Measurements from ENCODE around the gene IL21R. TPM values are rescaled to one million over a fixed set of nuclear protein-coding genes. Genes with fewer than 3 reads are reported as not detected.

Gene IL21R
- total and polyA plus RNA-seq, 9 of the 15 experiments (the other 6 are each of a cell fraction or from before 2014, with no cell fraction given) = 0.04 to 0.34 (median 0.18) TPM; not detected in 1

DNA sequence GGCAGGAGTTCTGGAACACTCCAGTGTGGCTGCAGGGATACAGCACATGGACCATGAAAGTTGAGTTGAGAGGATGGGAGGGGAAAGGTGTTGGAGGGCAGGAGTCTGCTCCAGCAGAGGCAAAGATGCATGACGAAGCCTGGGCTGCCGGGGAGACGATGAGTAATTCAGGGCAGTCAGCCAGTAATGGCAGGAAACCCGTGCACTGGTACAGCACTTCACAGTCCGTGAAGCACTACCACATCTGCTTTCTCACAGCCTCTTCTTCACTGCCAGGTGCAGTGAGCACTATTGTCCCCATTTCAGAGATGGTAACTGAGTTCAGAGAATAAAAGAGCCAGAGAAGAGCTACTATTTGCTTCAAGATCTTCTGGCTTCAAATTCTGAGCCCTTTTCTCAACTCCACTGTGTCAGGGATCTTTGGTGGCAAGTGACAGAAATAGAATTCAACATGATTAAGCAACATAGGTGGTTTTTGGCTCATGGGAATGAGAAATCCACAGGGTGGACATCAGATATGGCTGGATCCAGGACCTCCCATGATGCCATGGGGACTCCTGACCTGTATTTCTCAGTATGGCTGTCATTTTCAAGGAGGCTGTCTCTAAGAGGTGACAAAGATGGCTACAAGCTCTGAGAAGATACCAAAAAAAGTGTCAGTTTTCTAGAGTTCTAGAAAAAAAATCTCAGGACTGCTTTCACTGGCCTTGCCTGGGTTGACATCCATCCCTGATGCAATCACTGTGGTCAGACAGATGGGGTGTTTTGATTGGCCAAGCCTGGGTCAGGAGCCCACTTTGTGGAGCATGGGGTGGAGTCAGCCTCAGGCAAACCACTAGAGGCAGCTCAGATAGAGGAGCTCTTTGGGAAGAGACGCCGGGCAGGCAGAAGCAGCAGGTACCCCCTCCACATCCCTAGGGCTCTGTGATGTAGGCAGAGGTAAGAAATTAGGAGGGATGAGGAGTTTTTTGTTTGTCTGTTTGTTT, 24.7 kb downstream of the IL21R start (continued):
- TF ChIP-seq SNRNP70 (optimal IDR thresholded peaks at IDR 0.05; ENCODE audit: low read depth, low read length) = no peak
- TF ChIP-seq STAG1 (CRISPR knock-in tag; IDR thresholded peaks at IDR 0.05; ENCODE audit: borderline replicate concordance) = no peak
- no peak for TF ChIP-seq ZNF561 (CRISPR knock-in tag; conservative IDR thresholded peaks at IDR 0.05)
- TF ChIP-seq ZNF444 (CRISPR knock-in tag; IDR thresholded peaks at IDR 0.05) = no peak
- TF ChIP-seq CEBPB (tag; IDR thresholded peaks at IDR 0.05) = peak; percentile 77
- no peak for TF ChIP-seq ZNF766 (CRISPR knock-in tag; conservative IDR thresholded peaks at IDR 0.05)
- TF ChIP-seq, protein P1, sequence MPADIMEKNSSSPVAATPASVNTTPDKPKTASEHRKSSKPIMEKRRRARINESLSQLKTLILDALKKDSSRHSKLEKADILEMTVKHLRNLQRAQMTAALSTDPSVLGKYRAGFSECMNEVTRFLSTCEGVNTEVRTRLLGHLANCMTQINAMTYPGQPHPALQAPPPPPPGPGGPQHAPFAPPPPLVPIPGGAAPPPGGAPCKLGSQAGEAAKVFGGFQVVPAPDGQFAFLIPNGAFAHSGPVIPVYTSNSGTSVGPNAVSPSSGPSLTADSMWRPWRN (IDR thresholded peaks at IDR 0.05; ENCODE audit: low read depth) = no peak
- no peak for TF ChIP-seq CC2D1A (IDR thresholded peaks at IDR 0.05)
- peak; percentile 53 for TF ChIP-seq RBM25 (IDR thresholded peaks at IDR 0.05; ENCODE audit: low read depth, low read length, severe bottlenecking)
- TF ChIP-seq POLR2A (conservative IDR thresholded peaks at IDR 0.05) = no peak
- TF ChIP-seq FOXK2 (conservative IDR thresholded peaks at IDR 0.05 in 1 of 2, IDR thresholded peaks at IDR 0.05 in 1 of 2; ENCODE audit: low read depth in 2 of 2) = no peak
- no peak for TF ChIP-seq HNRNPUL1 (IDR thresholded peaks at IDR 0.05; ENCODE audit: low read length)
- no peak for TF ChIP-seq EP400 (IDR thresholded peaks at IDR 0.05)
- TF ChIP-seq LARP7 (IDR thresholded peaks at IDR 0.05) = no peak
- no peak for TF ChIP-seq ZBTB7A (IDR thresholded peaks at IDR 0.05; ENCODE audit: borderline replicate concordance, control insufficient read depth, low read depth, low read length)
